CD4-positive, CD25-positive, alpha-beta regulatory T cell (primary cell): ENCODE results near the gene DUOX1. TPM values are rescaled to one million over a fixed set of nuclear protein-coding genes. Genes with fewer than 3 reads are reported as not detected.
"Not testable (repeated sequence)": the region's sequence is repeated elsewhere in the genome, so short reads cannot be mapped to it uniquely, and the experiment has no call there.

Source experiments
- ATAC-seq, 2 donors: fragments of 150-1000 bp; cut with Tn5 transposase; one replicate each; pipeline ENCODE4 v1.10.0; 2021; ENCODE audit warnings: low read depth in 2 of 2, moderate number of reproducible peaks in 2 of 2, moderate library complexity in 1 of 2
- DNase-seq, 3 donors: peaks; one replicate each; pipeline versions ENCODE4 v3.0.0 to v3.0.0-alpha.2; 2012 to 2022; ENCODE audit warnings: mixed read lengths in 1 of 3
- H3K27ac ChIP-seq: one replicate; pipeline ENCODE4 v1.7.0; 2013; ENCODE audit warnings: mild to moderate bottlenecking, low read length; ENCODE audit not compliant: insufficient read depth, poor library complexity, severe bottlenecking
- H3K27me3 ChIP-seq: one replicate; pipeline ENCODE4 v1.7.0; 2013; ENCODE audit warnings: low read length; ENCODE audit not compliant: control insufficient read depth, insufficient read depth
- H3K36me3 ChIP-seq: one replicate; pipeline ENCODE4 v1.7.0; 2013; ENCODE audit warnings: mild to moderate bottlenecking, low read length, moderate library complexity; ENCODE audit not compliant: control insufficient read depth, insufficient read depth
- H3K4me1 ChIP-seq: 2 replicates; pipeline ENCODE4 v1.7.0; 2013; ENCODE audit warnings: mild to moderate bottlenecking, low read length; ENCODE audit not compliant: insufficient read depth, control insufficient read depth, poor library complexity, severe bottlenecking
- H3K4me3 ChIP-seq: one replicate; pipeline ENCODE4 v1.7.0; 2013; ENCODE audit warnings: low read depth, mild to moderate bottlenecking, low read length, moderate library complexity
- H3K9me3 ChIP-seq, 2 experiments: 1 replicate in 1 of 2; 2 replicates in 1 of 2; pipeline ENCODE4 v1.7.0; 2013; ENCODE audit warnings: low read length in 2 of 2, mild to moderate bottlenecking in 1 of 2, moderate library complexity in 1 of 2; ENCODE audit not compliant: control insufficient read depth in 2 of 2
- H3K27ac Mint-ChIP-seq, 3 donors: one replicate each; pipeline ENCODE4 v1.8.0; 2020 to 2022; ENCODE audit warnings: mild to moderate bottlenecking in 3 of 3, mixed read lengths in 3 of 3, moderate library complexity in 2 of 3
- H3K27me3 Mint-ChIP-seq: one replicate; pipeline ENCODE4 v1.8.0; 2022; ENCODE audit warnings: mild to moderate bottlenecking, mixed read lengths
- H3K36me3 Mint-ChIP-seq: one replicate; pipeline ENCODE4 v1.8.0; 2020; ENCODE audit warnings: mixed read lengths
- H3K4me1 Mint-ChIP-seq, 4 donors: one replicate each; pipeline ENCODE4 v1.8.0; 2020 to 2022; ENCODE audit warnings: mixed read lengths in 4 of 4, mild to moderate bottlenecking in 1 of 4
- H3K4me3 Mint-ChIP-seq, 4 donors: one replicate each; pipeline ENCODE4 v1.8.0; 2020 to 2022; ENCODE audit warnings: mild to moderate bottlenecking in 4 of 4, mixed read lengths in 4 of 4, moderate library complexity in 3 of 4
- H3K9me3 Mint-ChIP-seq, 7 donors: one replicate each; pipeline ENCODE4 v1.8.0; 2020 to 2022; ENCODE audit warnings: mixed read lengths in 7 of 7, mild to moderate bottlenecking in 3 of 7, moderate library complexity in 2 of 7
- polyA plus RNA-seq, 4 donors: library from polyadenylated mRNA; unstranded; fragments of 300-500 nt; fragmentation: Illumina TruSeq; gene quantifications; one replicate each; pipeline ENCODE4 v1.2.3, GENCODE V29; 2021
- total RNA-seq: library from RNA; stranded (reverse); gene quantifications from one replicate; pipeline ENCODE4 v1.2.3, GENCODE V29; 2022

DUOX1 gene
- total and polyA plus RNA-seq, 5 donors from 2014 or later: 0.72 to 1.6 (median 1.2) TPM; not detected in 1

DNA sequence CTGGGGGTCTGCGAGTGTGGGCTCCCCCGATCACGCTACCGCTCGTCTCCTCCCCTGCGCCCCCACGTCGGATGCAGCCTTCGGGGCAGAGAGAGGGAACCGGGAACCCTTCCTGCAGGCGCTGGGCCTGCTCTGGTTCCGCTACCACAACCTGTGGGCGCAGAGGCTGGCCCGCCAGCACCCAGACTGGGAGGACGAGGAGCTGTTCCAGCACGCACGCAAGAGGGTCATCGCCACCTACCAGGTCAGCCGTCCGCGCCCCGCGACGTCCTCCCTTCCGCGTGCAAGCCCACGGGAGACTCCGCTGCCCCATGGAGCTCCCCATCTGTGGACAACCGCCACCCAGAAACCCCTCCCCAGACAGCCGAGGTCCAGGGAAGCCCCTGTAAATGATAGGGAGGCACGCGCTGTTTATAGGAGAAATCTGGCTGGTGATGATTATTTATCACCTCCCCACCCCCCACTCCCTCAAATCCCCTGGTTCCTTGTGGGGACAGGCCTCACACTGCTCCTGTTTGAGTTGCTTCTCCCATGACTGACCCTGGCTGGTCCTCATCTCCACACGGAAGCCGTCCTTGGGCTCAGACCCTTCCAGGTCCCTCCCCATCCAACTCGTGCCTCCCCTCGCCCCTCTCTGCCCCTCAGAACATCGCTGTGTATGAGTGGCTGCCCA is 6.0 kb downstream of the DUOX1 start:
- Mint-ChIP-seq H3K4me1 (peaks cover 0 to 17% (median 5%) of the 10 kb centered on the region in 4 donors), H3K27me3 (peaks cover 47% of the 10 kb centered on the region), H3K4me3 (peak overlapping the region in 2 of 4 donors; percentile 39 to 69)
- not testable (repeated sequence) for H3K27ac Mint-ChIP-seq, H3K4me3 ChIP-seq, ATAC-seq, H3K9me3 ChIP-seq, H3K9me3 Mint-ChIP-seq, H3K36me3 Mint-ChIP-seq, H3K36me3 ChIP-seq, H3K27ac ChIP-seq, DNase-seq
- Histone ChIP-seq H3K4me1 (peaks cover 11% of the 10 kb centered on the region), H3K27me3 (peaks cover 23% of the 10 kb centered on the region)

DNA sequence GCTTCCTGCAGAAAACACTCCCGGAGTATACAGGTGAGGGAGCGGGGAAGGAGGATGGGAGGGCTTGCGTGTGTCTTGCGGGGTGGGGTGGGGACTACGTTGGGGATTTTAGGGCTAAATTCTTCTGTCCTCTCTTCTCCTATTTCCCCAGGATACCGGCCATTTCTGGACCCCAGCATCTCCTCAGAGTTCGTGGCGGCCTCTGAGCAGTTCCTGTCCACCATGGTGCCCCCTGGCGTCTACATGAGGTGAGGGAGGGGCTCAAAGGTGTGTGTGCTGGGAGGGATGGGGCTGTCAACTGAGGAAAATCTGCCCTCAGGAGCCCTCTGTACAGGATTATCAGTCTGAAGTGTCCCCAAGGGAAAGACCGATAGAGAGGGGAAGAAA is 6.6 kb downstream of the DUOX1 start:
- H3K36me3 Mint-ChIP-seq: no peaks in the 10 kb centered on the region
- Histone ChIP-seq H3K9me3 (no peaks in the 10 kb centered on the region), H3K4me3 (no peak overlapping the region), H3K27me3 (peaks cover 21% of the 10 kb centered on the region), H3K27ac (no peak overlapping the region), H3K36me3 (no peaks in the 10 kb centered on the region), H3K4me1 (peaks cover 11% of the 10 kb centered on the region)
- H3K4me3 Mint-ChIP-seq: peak overlapping the region in 3 of 4 donors; percentile 39 to 79 (median 69)
- H3K4me1 Mint-ChIP-seq: peaks cover 0 to 17% (median 5%) of the 10 kb centered on the region in 4 donors
- H3K27me3 Mint-ChIP-seq: peaks cover 47% of the 10 kb centered on the region
- DNase-seq (no peak), ATAC-seq (no peak)
- H3K27ac Mint-ChIP-seq: no peak overlapping the region
- H3K9me3 Mint-ChIP-seq: peaks cover 0 to 2% (median 0%) of the 10 kb centered on the region in 7 donors

DNA sequence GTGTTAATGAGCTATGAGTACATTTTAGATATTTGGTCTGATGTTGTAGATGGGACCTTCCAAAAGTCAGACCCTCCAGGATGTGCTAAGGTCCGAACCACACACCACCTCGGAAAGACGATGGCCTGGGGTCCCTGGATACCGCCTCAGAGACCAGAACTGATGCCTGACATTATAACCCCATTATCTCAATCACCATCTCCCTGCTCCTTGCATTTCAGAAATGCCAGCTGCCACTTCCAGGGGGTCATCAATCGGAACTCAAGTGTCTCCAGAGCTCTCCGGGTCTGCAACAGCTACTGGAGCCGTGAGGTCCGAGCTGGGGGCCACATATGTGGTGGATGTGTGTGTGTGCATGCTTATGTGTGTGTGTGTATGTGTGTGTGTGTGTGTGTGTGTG is 7.9 kb downstream of the DUOX1 start:
- no peak for ATAC-seq
- no peak for DNase-seq
- Histone ChIP-seq H3K4me1 (peaks cover 11% of the 10 kb centered on the region), H3K27me3 (peaks cover 12% of the 10 kb centered on the region), H3K36me3 (no peaks in the 10 kb centered on the region), H3K9me3 (no peaks in the 10 kb centered on the region), H3K4me3 (no peak overlapping the region), H3K27ac (no peak overlapping the region)
- H3K27me3 Mint-ChIP-seq: peaks cover 36% of the 10 kb centered on the region
- H3K4me1 Mint-ChIP-seq: peaks cover 0 to 17% (median 5%) of the 10 kb centered on the region in 4 donors
- H3K36me3 Mint-ChIP-seq: no peaks in the 10 kb centered on the region
- H3K4me3 Mint-ChIP-seq: no peak overlapping the region
- peaks cover 0 to 2% (median 0%) of the 10 kb centered on the region in 7 donors for H3K9me3 Mint-ChIP-seq
- H3K27ac Mint-ChIP-seq: no peak overlapping the region

DNA sequence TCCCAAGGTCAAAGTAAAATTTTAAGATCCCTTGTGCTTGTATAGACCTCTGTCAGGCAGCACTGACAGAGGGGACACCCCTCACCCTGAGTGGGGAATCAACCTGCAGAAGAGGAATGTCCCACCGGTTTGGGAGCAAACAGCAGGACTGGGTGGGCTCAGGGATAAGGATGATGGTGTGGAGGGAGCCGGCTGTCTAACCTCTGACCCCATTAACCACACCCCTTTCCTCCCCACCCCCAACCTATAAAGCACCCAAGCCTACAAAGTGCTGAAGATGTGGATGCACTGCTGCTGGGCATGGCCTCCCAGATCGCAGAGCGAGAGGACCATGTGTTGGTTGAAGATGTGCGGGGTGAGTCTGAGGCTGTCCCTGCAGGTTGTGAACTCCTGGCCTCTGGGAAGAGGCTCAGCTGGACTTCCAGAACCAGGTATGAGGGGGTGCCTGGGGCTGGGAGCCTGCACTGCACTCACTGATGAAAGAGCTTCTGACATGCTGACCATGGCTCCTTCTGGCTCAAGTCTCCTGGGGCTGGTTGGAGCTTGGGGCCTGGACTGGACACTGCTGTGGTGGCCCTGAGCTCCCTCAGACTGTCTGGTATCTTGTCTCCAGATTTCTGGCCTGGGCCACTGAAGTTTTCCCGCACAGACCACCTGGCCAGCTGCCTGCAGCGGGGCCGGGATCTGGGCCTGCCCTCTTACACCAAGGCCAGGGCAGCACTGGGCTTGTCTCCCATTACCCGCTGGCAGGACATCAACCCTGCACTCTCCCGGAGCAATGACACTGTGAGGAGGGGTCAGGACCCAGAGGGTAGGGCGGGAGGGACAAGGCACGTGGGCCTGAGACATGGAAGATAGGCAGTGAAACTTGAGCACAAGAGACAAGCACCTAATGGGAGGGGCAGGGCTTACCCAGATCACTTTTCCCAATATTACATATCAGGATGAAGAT is 9.3 kb downstream of the DUOX1 start:
- Histone ChIP-seq H3K9me3 (no peaks in the 10 kb centered on the region), H3K27ac (no peak overlapping the region), H3K4me3 (no peak overlapping the region), H3K36me3 (no peaks in the 10 kb centered on the region), H3K4me1 (peaks cover 11% of the 10 kb centered on the region), H3K27me3 (peaks cover 7% of the 10 kb centered on the region)
- DNase-seq: no peak
- Mint-ChIP-seq H3K27ac (no peak overlapping the region), H3K4me1 (peaks cover 0 to 17% (median 5%) of the 10 kb centered on the region in 4 donors), H3K4me3 (no peak overlapping the region), H3K9me3 (peaks cover 0 to 2% (median 0%) of the 10 kb centered on the region in 7 donors), H3K27me3 (peaks cover 22% of the 10 kb centered on the region), H3K36me3 (no peaks in the 10 kb centered on the region)
- ATAC-seq: no peak

DNA sequence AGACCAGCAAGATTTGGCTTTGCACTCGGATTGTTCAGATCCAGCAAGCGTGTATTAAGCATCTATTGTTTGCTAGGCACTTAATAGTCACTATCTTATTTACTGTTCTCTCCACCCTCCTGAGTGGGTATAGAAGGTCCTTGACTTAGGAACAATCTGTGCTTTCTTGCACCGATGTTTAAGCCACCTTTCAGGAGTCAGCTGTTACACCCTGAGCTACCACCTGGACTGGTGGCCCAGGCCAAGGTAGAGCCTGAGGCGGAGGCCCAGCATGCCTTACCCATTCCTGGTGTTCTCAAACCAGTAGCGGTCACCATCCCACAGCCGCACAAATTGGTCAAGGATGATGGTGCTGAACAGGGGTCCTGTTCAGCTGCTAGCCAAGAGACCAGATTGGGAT is 10.0 kb downstream of the DUOX1 start:
- H3K9me3 ChIP-seq: no peaks in the 10 kb centered on the region

DNA sequence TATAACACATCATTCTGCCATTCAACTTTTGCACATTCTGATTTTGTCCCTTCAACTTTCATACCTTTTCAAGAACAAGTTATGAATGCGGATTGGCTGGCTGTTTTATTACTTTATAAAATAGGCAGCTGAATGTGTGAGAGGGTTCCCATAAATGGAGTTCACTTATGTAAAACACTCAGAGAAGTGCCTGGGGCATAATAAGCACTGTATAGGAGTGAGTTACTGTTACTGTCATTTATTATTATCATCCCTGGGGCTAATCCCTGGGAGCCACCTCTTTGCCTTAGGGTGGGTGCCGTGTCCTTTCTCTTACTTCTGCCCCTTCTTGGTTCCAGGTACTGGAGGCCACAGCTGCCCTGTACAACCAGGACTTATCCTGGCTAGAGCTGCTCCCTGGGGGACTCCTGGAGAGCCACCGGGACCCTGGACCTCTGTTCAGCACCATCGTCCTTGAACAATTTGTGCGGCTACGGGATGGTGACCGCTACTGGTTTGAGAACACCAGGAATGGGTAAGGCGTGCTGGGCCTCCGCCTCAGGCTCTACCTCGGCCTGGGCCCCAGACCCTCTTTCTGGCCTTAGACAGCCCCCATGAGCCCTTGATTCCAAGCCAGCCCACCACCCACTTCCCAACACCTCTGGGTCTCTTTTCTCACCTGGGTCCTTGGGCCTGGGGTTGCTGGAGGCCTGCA is 10.9 kb downstream of the DUOX1 start:
- H3K4me1 ChIP-seq: peaks cover 6% of the 10 kb centered on the region
- Mint-ChIP-seq H3K27ac (no peak overlapping the region), H3K4me3 (no peak overlapping the region), H3K9me3 (no peaks in the 10 kb centered on the region), H3K36me3 (no peaks in the 10 kb centered on the region), H3K27me3 (peaks cover 11% of the 10 kb centered on the region), H3K4me1 (peaks cover 0 to 8% (median 4%) of the 10 kb centered on the region in 4 donors)
- H3K27me3 ChIP-seq: no peaks in the 10 kb centered on the region
- H3K9me3 ChIP-seq: no peaks in the 10 kb centered on the region
- H3K4me3 ChIP-seq: no peak overlapping the region
- DNase-seq: no peak
- H3K27ac ChIP-seq: no peak overlapping the region
- no peaks in the 10 kb centered on the region for H3K36me3 ChIP-seq
- no peak for ATAC-seq

More for the DNA sequence above, 10.0 kb downstream of the DUOX1 start:
- Histone ChIP-seq H3K27me3 (peaks cover 1% of the 10 kb centered on the region), H3K4me3 (no peak overlapping the region), H3K4me1 (peaks cover 10% of the 10 kb centered on the region), H3K27ac (no peak overlapping the region), H3K36me3 (no peaks in the 10 kb centered on the region)
- ATAC-seq (no peak), DNase-seq (no peak)
- H3K27me3 Mint-ChIP-seq: peaks cover 15% of the 10 kb centered on the region
- H3K36me3 Mint-ChIP-seq: no peaks in the 10 kb centered on the region
- H3K4me3 Mint-ChIP-seq: no peak overlapping the region
- no peak overlapping the region for H3K27ac Mint-ChIP-seq
- H3K4me1 Mint-ChIP-seq: peaks cover 0 to 10% (median 4%) of the 10 kb centered on the region in 4 donors
- H3K9me3 Mint-ChIP-seq: peaks cover 0 to 2% (median 0%) of the 10 kb centered on the region in 7 donors

DNA sequence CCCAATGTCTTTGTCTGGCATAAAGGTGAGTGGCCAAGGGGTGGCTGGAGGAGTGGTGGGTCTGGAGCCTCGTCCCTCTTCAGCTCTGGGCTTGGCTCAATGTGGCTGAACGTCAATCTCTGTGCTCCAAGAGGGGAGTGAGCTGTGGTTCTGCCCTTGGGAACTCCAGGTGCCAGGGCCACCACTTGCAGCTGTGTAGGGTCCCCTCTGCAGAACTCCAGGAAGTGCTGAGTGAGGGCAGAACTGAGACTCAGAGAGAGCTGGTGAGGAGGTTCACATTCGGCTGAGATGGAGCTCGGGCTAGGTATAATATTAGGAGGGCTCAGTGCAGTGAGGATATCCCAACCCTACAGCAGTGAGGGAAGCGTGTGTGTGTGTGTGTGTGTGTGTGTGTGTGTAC is 11.6 kb downstream of the DUOX1 start:
- H3K4me1 ChIP-seq: peaks cover 2% of the 10 kb centered on the region
- no peak overlapping the region for H3K27ac Mint-ChIP-seq
- no peaks in the 10 kb centered on the region for H3K36me3 ChIP-seq
- H3K27me3 Mint-ChIP-seq: peaks cover 8% of the 10 kb centered on the region
- ATAC-seq: no peak
- no peaks in the 10 kb centered on the region for H3K36me3 Mint-ChIP-seq
- H3K9me3 Mint-ChIP-seq: no peaks in the 10 kb centered on the region
- no peak overlapping the region for H3K4me3 Mint-ChIP-seq
- peaks cover 0 to 5% (median 3%) of the 10 kb centered on the region in 4 donors for H3K4me1 Mint-ChIP-seq
- no peak for DNase-seq
- no peaks in the 10 kb centered on the region for H3K27me3 ChIP-seq
- no peaks in the 10 kb centered on the region for H3K9me3 ChIP-seq
- no peak overlapping the region for H3K27ac ChIP-seq
- H3K4me3 ChIP-seq: no peak overlapping the region
